Mesothelial cell of epicardium (in vitro differentiated cells): Measurements from ENCODE around the gene ARHGEF28. TPM values are rescaled to one million over a fixed set of nuclear protein-coding genes. Genes with fewer than 3 reads are reported as not detected.

Experiments used
- DNase-seq, 2 experiments: peaks; one replicate each; pipeline ENCODE4 v3.0.0; 2021; ENCODE audit warnings: low spot score in 2 of 2; ENCODE audit not compliant: unreplicated experiment in 2 of 2
- H3K27ac Mint-ChIP-seq: 2 replicates; pipeline ENCODE4 v1.8.0; 2021; ENCODE audit warnings: mixed read lengths
- H3K27me3 Mint-ChIP-seq: 2 replicates; pipeline ENCODE4 v1.8.0; 2021; ENCODE audit warnings: low read depth, mixed read lengths
- H3K36me3 Mint-ChIP-seq: 2 replicates; pipeline ENCODE4 v1.8.0; 2021; ENCODE audit warnings: mixed read lengths
- H3K4me1 Mint-ChIP-seq: 2 replicates; pipeline ENCODE4 v1.8.0; 2021; ENCODE audit warnings: mixed read lengths
- H3K4me3 Mint-ChIP-seq: 2 replicates; pipeline ENCODE4 v1.8.0; 2021; ENCODE audit warnings: mild to moderate bottlenecking, moderate library complexity, mixed read lengths
- H3K9me3 Mint-ChIP-seq: 2 replicates; pipeline ENCODE4 v1.8.0; 2021; ENCODE audit warnings: mixed read lengths
- total RNA-seq: library from RNA; stranded (reverse); gene quantifications from 3 replicates; pipeline ENCODE4 v1.2.1, GENCODE V29; 2021
- TF ChIP-seq, protein P1 (sequence below): fragments of 200-600 bp; sonication (generic); IDR thresholded peaks from one replicate; pipeline ENCODE4 v1.5.0; 2021; ENCODE audit warnings: antibody characterized with exemption; ENCODE audit not compliant: unreplicated experiment

ARHGEF28 gene
- total RNA-seq, 1 donor from 2014 or later, result 0.40 TPM

DNA sequence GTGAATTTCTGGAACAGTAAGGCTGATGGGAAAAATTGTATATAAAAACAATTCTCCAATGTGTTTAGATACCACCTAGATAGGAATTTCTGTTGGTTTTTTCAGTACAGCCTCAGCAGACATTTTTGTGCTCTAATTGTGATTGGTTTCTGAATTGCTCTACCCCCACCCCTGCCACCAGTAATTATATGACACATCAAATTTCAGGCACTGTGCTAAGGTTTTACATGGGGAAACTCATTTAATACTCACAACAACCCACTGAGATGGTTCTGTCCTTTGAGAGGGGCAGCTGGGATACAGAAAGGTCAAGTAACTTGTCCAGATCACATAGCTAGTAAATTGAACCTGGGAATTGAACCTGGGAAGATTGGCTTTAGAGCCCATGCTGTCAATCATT, 288.0 kb downstream of the ARHGEF28 start:
- Mint-ChIP-seq H3K4me3 (no peak overlapping the region), H3K4me1 (peaks cover 24% of the 10 kb centered on the region), H3K27me3 (peaks cover 2% of the 10 kb centered on the region), H3K27ac (no peak overlapping the region), H3K36me3 (no peaks in the 10 kb centered on the region), H3K9me3 (no peaks in the 10 kb centered on the region)
- no peak for DNase-seq
- TF ChIP-seq, protein P1, sequence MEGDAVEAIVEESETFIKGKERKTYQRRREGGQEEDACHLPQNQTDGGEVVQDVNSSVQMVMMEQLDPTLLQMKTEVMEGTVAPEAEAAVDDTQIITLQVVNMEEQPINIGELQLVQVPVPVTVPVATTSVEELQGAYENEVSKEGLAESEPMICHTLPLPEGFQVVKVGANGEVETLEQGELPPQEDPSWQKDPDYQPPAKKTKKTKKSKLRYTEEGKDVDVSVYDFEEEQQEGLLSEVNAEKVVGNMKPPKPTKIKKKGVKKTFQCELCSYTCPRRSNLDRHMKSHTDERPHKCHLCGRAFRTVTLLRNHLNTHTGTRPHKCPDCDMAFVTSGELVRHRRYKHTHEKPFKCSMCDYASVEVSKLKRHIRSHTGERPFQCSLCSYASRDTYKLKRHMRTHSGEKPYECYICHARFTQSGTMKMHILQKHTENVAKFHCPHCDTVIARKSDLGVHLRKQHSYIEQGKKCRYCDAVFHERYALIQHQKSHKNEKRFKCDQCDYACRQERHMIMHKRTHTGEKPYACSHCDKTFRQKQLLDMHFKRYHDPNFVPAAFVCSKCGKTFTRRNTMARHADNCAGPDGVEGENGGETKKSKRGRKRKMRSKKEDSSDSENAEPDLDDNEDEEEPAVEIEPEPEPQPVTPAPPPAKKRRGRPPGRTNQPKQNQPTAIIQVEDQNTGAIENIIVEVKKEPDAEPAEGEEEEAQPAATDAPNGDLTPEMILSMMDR, result no peak

GRCh38 chr5:73915345-73915744, 289.3 kb downstream of the ARHGEF28 start:
- no peak overlapping the region for H3K4me3 Mint-ChIP-seq
- H3K27ac Mint-ChIP-seq, result no peak overlapping the region
- peaks cover under 1% of the 10 kb centered on the region for H3K27me3 Mint-ChIP-seq
- H3K4me1 Mint-ChIP-seq, result peaks cover 24% of the 10 kb centered on the region
- DNase-seq, result no peak
- H3K36me3 Mint-ChIP-seq, result no peaks in the 10 kb centered on the region
- H3K9me3 Mint-ChIP-seq, result peaks cover 7% of the 10 kb centered on the region
- TF ChIP-seq, protein P1, result no peak

- Mint-ChIP-seq H3K27me3 (no peaks in the 10 kb centered on the region), H3K27ac (no peak overlapping the region), H3K9me3 (peaks cover 7% of the 10 kb centered on the region), H3K4me3 (no peak overlapping the region), H3K4me1 (peaks cover 30% of the 10 kb centered on the region), H3K36me3 (no peaks in the 10 kb centered on the region)
- no peak for DNase-seq
- TF ChIP-seq, protein P1, result no peak
Observed at GRCh38 chr5:73917433-73917832, 291.4 kb downstream of the ARHGEF28 start.

GRCh38 chr5:73917891-73918290, 291.9 kb downstream of the ARHGEF28 start:
- Mint-ChIP-seq H3K27ac (no peak overlapping the region), H3K9me3 (peaks cover 7% of the 10 kb centered on the region), H3K4me3 (no peak overlapping the region), H3K4me1 (peaks cover 29% of the 10 kb centered on the region), H3K36me3 (no peaks in the 10 kb centered on the region), H3K27me3 (no peaks in the 10 kb centered on the region)
- TF ChIP-seq, protein P1, result no peak
- no peak for DNase-seq

- peaks cover 7% of the 10 kb centered on the region for H3K9me3 Mint-ChIP-seq
- no peak overlapping the region for H3K27ac Mint-ChIP-seq
- peaks cover 30% of the 10 kb centered on the region for H3K4me1 Mint-ChIP-seq
- no peak overlapping the region for H3K4me3 Mint-ChIP-seq
- DNase-seq, result no peak
- no peaks in the 10 kb centered on the region for H3K27me3 Mint-ChIP-seq
- no peaks in the 10 kb centered on the region for H3K36me3 Mint-ChIP-seq
- TF ChIP-seq, protein P1, result no peak
Observed at GRCh38 chr5:73918791-73919221, 292.8 kb downstream of the ARHGEF28 start.

DNA sequence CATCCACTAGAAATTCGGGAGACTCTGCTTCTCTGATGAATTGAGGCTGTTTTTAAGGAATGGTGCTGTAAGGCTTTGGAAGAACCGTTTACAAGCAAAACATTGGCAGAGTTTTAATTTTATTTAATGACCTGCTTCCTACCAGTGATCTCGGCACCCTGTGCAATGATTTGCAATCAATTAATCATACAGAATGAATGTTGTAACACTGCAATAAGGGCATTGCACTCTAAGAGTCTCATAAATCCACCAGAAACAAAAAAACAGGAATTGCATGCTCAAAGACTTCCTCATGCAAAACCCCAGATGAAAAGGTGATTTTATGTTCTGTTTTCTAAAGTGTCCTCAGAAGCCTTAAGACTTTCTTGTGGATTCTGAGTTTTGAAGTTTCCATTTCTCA, 295.7 kb downstream of the ARHGEF28 start:
- no peaks in the 10 kb centered on the region for H3K36me3 Mint-ChIP-seq
- TF ChIP-seq, protein P1, result no peak

More for the DNA sequence above, 295.7 kb downstream of the ARHGEF28 start:
- Mint-ChIP-seq H3K4me3 (no peak overlapping the region), H3K27me3 (peaks cover 9% of the 10 kb centered on the region), H3K4me1 (peaks cover 28% of the 10 kb centered on the region), H3K27ac (no peak overlapping the region), H3K9me3 (peaks cover 7% of the 10 kb centered on the region)
- DNase-seq, result no peak
